GM21619 (cell line): ENCODE data around the gene MRPS9.

Experiments
- ATAC-seq: cut with Tn5 transposase; IDR thresholded peaks from one replicate; pipeline ENCODE4 v1.9.1; 2021; ENCODE audit not compliant: unreplicated experiment

MRPS9 gene

DNA sequence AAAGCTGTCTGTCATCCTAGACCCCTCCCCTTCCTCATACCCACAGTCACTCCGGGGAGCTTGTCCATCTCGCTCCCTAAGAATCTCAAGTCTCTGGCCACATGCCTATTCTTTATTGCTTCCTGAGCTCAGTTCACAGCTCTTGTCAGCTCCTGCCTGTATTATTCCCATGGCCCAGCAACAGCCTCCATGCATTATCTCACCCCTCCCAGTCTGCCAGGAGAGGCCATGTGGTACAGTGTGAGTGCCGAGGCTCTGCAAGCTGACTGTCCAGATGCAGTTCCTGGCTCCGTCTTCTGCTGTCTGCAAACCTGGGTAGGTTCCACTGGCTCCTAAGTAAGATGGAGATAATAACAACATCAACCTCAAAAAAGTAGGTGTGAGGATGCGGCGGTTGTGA is 79.7 kb downstream of the MRPS9 start:
- ATAC-seq: no peak

DNA sequence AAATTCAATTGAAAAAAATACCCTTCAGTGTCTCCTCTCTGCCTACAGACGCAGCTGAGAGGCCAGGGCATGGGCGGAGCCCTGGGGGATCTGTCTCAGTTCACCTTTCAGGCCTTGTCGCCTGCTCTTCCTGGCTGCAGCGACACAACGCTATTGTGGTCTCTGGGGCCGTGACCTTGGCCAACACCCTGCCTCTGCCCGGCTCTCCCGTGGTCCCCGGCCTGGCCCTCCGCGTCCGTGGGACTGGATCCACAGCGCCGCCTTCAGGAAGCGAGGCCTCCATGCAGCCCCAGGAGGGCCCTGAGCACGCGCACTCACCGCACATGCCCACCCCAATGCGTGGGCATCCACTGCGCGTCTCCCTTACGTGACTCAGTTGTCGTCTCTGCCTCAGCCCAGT is 81.1 kb downstream of the MRPS9 start:
- no peak for ATAC-seq

DNA sequence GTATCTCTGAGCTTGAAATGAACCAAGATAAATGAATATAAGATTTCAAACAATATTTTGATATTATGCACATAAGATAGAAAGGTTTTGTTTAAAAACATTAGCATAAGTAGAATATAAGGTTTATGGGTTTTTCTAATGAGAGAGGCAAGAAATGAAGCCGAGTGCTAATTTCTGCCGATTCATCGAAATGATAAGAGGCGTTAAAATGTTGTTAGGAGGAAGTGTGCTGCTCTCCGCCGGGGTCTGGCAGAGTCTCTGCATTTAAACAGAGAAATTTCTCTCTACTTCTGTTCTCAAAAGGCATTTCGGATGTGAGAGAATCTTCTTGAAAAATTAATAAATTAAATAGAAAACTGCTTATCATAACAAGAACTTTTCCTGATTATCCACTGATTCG is 83.6 kb downstream of the MRPS9 start:
- ATAC-seq: no peak

DNA sequence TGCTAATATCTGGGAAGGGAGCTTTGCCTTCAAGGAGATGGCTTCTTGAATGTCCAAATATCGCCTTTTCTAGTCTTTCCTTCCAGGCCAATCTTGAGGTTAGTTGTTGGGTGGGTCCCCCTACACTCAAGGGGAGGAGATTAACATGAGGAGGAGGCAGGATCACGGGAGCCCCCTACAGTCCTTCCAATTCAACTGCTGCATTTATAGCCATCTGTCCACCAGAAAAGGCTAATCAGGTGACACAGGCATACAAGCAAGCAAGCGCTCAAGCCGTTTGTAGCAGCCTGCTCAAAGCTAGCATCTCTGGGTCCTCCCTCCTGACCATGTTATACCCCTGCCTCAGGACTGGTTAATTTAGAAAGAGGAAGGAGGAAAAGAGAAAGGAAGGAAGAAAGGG is 87.6 kb downstream of the MRPS9 start:
- ATAC-seq: no peak

DNA sequence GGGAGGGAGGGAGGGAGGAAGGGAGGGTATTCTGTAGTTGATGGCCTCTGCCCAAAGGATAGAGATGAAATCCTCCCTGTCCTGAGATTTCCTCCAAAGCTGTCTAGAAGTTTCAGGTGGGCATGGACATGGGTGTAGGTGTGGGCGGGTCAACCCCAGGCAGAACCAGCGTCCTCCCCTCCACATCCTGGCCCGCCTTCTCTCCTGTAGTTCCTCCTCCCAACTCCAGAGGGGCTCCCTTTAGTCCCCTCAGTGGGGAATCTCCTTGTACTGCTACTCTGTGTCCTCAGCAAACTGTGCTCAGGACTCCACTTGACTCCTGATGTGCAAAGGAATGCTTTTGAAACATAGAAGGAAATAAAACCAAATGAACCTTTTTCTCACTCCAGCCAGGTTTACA is 88.1 kb downstream of the MRPS9 start:
- ATAC-seq: no peak

DNA sequence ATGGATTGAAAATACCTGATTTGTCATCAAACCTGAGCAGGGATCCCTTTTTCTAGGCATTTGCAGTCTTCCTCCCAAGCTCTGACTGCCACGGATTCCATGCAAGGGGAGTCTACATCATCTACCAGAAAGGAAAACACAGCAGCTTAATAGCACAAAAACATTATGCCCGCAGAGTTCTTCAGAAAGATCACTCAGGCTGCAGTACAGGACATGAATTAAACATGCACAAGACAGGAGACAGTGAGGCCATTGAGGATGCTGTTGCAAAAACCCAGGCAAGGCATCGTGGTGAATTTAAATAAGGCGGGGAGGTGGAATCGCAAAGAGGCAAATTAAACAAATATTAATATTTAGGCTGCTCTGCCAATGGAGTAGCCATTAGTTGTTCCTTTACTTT is 88.5 kb downstream of the MRPS9 start:
- no peak for ATAC-seq

DNA sequence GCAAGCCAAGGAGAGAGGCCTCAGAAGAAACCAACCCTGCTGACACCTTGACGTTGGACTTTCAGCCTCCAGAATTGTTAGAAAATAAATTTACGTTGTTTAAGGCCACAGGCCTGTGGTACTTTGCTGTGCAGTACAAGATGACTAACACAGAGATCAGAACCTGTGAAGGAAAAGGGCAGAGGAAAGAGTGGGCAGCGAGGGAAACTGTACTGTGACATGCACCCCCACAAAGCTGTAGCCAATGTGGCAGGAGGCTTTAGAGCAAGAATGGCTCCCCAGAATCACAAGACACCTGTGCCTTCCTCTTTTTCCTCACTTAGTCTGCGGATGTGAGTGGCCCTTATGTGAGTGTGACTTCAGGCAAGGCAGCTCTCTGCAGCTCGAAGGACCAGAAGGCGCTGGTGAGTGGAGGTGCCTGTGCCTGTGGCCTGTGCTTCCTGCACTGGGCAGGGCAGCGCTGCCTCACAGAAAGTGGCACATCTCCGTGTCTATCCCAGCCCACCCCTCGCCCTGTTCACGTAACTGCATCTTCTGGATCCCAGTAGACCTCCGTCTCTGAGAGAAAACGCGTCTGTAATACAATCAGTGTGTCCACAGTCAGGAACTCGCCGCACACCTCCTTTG is 89.5 kb downstream of the MRPS9 start:
- no peak for ATAC-seq

DNA sequence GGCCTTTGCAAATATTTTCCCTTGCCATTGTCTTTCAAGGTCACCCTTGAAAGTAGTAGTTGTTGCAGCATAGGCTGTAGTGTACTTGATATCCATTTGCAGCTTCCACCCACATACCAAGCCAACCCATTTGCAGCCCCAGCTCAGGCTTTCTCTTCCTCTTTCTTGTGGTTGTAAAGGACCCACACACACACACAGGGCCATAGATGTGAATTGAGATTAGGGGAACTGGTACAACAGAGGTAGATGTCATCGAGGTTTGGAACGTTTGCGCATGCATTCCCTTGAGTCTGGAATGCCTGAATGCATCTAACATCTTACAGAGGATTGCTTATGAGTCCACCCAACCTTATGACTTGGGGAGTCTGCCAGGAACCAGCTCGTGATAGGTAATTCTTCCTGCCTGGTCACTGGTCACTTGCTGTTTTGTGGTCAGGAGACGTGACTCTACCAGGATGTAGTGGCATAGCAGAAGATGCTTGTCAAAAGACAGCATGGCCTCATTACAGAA is 91.9 kb downstream of the MRPS9 start:
- peak; percentile 94 for ATAC-seq

- no peak for ATAC-seq
Observed at GRCh38 chr2:105130546-105130945, 92.7 kb downstream of the MRPS9 start.

DNA sequence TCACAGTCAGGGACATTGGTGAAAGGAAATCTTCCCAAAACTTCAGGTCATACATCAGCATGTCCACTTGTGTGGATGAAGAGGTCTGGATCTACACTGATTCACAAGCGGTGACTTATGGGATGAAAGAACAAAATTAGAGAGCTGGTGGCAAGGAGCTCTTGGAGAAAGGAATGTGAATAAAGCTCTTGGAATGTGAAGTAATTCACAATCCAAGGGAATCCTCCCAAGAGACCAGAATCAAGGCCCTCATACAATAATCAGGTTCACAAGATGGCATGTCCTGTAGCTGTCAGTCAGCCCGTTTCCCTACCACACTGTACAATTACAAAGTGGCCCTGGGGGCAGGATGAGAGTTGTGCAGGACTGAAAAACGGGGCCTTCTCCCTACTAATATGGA is 96.2 kb downstream of the MRPS9 start:
- no peak for ATAC-seq

DNA sequence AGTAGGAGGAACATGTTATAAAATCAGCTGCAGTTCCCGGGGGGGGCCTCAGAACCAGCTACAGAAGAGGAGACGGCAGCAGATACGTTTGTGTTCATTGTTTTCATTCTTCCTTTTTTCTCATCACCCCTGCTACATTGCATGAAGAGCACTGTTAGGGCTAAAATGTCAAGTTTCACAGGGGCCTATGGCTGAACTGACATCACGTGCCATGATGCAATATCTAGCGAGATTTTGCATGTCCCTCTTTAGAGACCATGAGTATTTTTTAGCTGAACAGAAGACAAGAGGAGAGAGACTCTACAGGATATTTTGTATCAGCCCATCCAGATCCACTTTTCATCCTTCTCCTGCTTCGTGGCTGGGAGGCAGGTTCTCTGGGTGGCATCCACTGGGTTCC is 97.6 kb downstream of the MRPS9 start:
- no peak for ATAC-seq

GRCh38 chr2:105136394-105136793 is 98.5 kb downstream of the MRPS9 start:
- ATAC-seq: no peak

DNA sequence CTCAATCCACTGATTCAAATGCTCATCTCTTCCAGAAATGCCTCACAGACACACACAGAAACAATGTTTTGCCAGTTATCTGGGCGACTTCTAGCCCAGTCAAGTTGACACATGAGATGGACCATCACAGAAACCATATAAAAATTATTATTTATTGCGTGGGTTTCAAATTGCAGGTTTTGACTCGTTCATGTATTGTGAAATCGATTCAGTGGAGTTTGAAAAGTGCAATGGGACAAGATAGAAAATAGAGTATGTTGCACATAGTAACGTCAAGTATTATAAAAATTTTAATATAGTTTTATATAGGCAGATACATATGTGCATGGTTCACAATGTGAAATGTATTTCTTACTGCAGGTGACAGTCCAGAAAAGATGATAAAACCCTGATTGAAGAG is 100.8 kb downstream of the MRPS9 start:
- ATAC-seq: no peak

DNA sequence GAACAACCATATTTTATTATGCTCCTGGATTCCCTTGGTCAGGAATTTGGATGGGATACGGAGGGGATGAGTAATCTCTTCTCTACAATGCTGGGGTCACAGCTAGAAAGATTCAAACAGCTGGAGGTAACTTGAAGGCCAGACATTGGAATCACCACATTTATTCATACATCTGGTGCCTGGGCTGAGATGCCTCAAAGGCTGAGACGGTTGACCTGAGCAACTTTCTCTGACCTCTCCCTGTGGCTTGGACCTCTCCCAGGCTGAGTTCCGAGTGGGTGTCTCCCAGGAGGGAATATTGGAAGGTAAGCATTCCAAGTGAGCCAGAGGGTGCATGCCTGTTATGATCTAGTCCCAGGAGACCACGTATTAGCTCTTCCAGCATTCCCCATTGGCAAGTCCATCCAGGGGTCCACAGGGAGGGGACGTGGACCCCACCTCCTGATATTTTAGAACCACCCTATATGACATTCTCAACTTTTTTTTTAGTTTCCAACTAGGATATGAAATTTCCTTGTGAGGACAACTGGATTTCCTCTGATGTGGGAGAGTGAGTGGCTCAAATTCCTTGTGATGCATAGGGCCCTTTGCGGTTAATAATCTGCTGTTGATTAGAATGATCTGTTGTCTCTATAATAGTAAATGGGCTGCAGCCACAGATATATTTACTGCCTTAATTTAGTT is 101.8 kb downstream of the MRPS9 start:
- ATAC-seq: no peak

- ATAC-seq: no peak
Observed at GRCh38 chr2:105140240-105140568, 102.3 kb downstream of the MRPS9 start.

DNA sequence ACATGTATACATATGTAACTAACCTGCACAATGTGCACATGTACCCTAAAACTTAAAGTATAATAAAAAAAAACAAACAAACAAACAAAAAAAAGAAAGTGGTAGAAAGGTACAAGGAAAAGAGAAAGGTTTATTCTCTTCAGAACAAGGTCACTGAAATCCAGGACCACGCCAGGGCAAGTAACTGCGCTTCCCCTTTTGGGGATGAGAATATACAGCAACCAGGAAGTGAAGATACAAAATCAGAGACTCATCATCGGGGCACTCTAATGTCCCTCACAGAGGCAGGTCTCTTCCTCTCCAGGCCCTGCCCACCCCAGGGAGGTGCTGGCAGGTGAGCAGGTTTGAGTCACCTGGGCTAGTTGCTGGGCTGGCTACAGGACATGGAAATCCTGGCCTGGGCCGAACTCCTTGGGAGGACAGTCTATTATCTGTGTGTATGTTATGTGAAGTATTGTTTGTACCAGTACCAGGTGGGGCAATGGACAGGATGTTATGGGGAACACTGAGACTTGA is 103.3 kb downstream of the MRPS9 start:
- no peak for ATAC-seq

- no peak for ATAC-seq
Observed at GRCh38 chr2:105142239-105142638, 104.4 kb downstream of the MRPS9 start.

GRCh38 chr2:105143094-105143466 is 105.2 kb downstream of the MRPS9 start:
- ATAC-seq: no peak

GRCh38 chr2:105143467-105144151 is 105.7 kb downstream of the MRPS9 start:
- ATAC-seq: peak; percentile 50

GRCh38 chr2:105144152-105144940 is 106.5 kb downstream of the MRPS9 start:
- peak; percentile 7 for ATAC-seq

- peak; percentile 70 for ATAC-seq
Observed at GRCh38 chr2:105144941-105145300, 107.1 kb downstream of the MRPS9 start.
